SK-N-SH (cell line): ENCODE data around the gene CST6. TPM values are rescaled to one million over a fixed set of nuclear protein-coding genes. Genes with fewer than 3 reads are reported as not detected.

Experiments
- CTCF ChIA-PET: fragments of 300-600, 350-600 bp; formaldehyde crosslinking; extraction: SDS; loops from one replicate; lab custom pipeline; 2021; lab: Yijun Ruan, JAX
- POLR2A ChIA-PET: fragments of 350-600 bp; sonication (Branson Sonifier 250); formaldehyde crosslinking; extraction: SDS; loops from one replicate; lab custom pipeline; 2020; ENCODE audit warnings: antibody characterized with exemption, inconsistent platforms; lab: Yijun Ruan, JAX
- DNase-seq: peaks from one replicate; pipeline ENCODE4 v3.0.0; 2012
- H2AFZ ChIP-seq: fragments of 200-600 bp; sonication (generic); 2 replicates; pipeline ENCODE4 v1.8.1; 2016; ENCODE audit warnings: antibody characterized with exemption, mild to moderate bottlenecking, low read depth
- H3F3A ChIP-seq: fragments of 200-600 bp; sonication (generic); replicated peaks from 2 replicates; pipeline ENCODE3; 2016; ENCODE audit warnings: antibody characterized with exemption, mild to moderate bottlenecking; ENCODE audit not compliant: insufficient read depth
- H3K27ac ChIP-seq, 2 experiments: fragments of 200-500 bp in 1 of 2; fragments of 200-600 bp in 1 of 2; sonication (Bioruptor generic) in 1 of 2; sonication (generic), shearing (Covaris generic) in 1 of 2; 2 replicates each; pipeline versions ENCODE4 v1.5.1 to v1.6.1; 2014 to 2016; ENCODE audit warnings: low read depth in 2 of 2, inconsistent platforms in 1 of 2, low read length in 1 of 2, mild to moderate bottlenecking in 1 of 2, mixed read lengths in 1 of 2
- H3K27me3 ChIP-seq: fragments of 200-600 bp; sonication (generic), shearing (Covaris generic); 2 replicates; pipeline ENCODE4 v1.6.1; 2016; ENCODE audit warnings: mixed run types; ENCODE audit not compliant: insufficient read depth
- H3K36me3 ChIP-seq, 2 experiments: fragments of 200-500 bp in 1 of 2; fragments of 200-600 bp in 1 of 2; sonication (Bioruptor generic) in 1 of 2; sonication (generic) in 1 of 2; replicated peaks in 1 of 2; 2 replicates each; pipeline versions ENCODE3 to v1.5.1; 2014 to 2016; ENCODE audit warnings: low read length in 1 of 2, mild to moderate bottlenecking in 1 of 2; ENCODE audit not compliant: insufficient read depth in 2 of 2, control insufficient read depth in 1 of 2
- H3K4me1 ChIP-seq, 2 experiments: fragments of 200-500 bp in 1 of 2; fragments of 200-600 bp in 1 of 2; sonication (Bioruptor generic) in 1 of 2; sonication (generic), shearing (Covaris generic) in 1 of 2; 2 replicates each; pipeline versions ENCODE4 v1.5.1 to v1.6.1; 2014 to 2016; ENCODE audit warnings: low read depth in 1 of 2, low read length in 1 of 2, mixed run types in 1 of 2; ENCODE audit not compliant: insufficient read depth in 2 of 2, control insufficient read depth in 1 of 2
- H3K4me2 ChIP-seq: fragments of 200-600 bp; sonication (generic), shearing (Covaris generic); 2 replicates; pipeline ENCODE4 v1.6.1; 2017; ENCODE audit warnings: mixed run types
- H3K4me3 ChIP-seq, 2 experiments: fragments of 200-500 bp in 1 of 2; fragments of 200-600 bp in 1 of 2; sonication (Bioruptor generic) in 1 of 2; sonication (generic), shearing (Covaris generic) in 1 of 2; 2 replicates each; pipeline versions ENCODE4 v1.5.1 to v1.8.1; 2014 to 2016; ENCODE audit warnings: low read depth in 2 of 2, inconsistent platforms in 1 of 2, low read length in 1 of 2, mild to moderate bottlenecking in 1 of 2, mixed read lengths in 1 of 2, moderate library complexity in 1 of 2
- H3K79me2 ChIP-seq: fragments of 200-600 bp; sonication (generic); 2 replicates; pipeline ENCODE4 v1.8.1; 2017; ENCODE audit warnings: mild to moderate bottlenecking; ENCODE audit not compliant: insufficient read depth
- H3K9ac ChIP-seq: fragments of 200-600 bp; sonication (generic); 2 replicates; pipeline ENCODE4 v1.6.1; 2017; ENCODE audit warnings: mixed run types
- H3K9me2 ChIP-seq: fragments of 200-600 bp; sonication (generic); 2 replicates; pipeline ENCODE4 v1.6.1; 2017; ENCODE audit warnings: mixed run types
- H3K9me3 ChIP-seq: fragments of 200-600 bp; sonication (generic); 2 replicates; pipeline ENCODE4 v1.6.1; 2017; ENCODE audit warnings: mixed run types, mild to moderate bottlenecking, moderate library complexity
- H4K20me1 ChIP-seq: fragments of 200-600 bp; sonication (generic); 2 replicates; pipeline ENCODE4 v1.6.1; 2017; ENCODE audit warnings: mild to moderate bottlenecking, mixed run types; ENCODE audit not compliant: insufficient read depth
- ELF1 ChIP-seq: IDR thresholded peaks from 2 replicates; pipeline ENCODE4 v1.4.0; 2012
- EZH2phosphoT487 ChIP-seq: fragments of 200-600 bp; sonication (generic); IDR thresholded peaks from 2 replicates; pipeline ENCODE4 v1.6.1; 2017; ENCODE audit warnings: low read depth, mixed run types, mild to moderate bottlenecking, antibody characterized with exemption, moderate library complexity, borderline replicate concordance
- FOXJ3 ChIP-seq: sonication (generic); formaldehyde crosslinking; IDR thresholded peaks from 2 replicates; pipeline ENCODE4 v1.5.1; 2020; ENCODE audit warnings: mild to moderate bottlenecking, missing genetic modification reagents
- FOXM1 ChIP-seq: IDR thresholded peaks from 2 replicates; pipeline ENCODE4 v1.4.0; 2012; ENCODE audit warnings: low read depth, mild to moderate bottlenecking
- GATA2 ChIP-seq: sonication (generic); formaldehyde crosslinking; IDR thresholded peaks from 2 replicates; pipeline ENCODE4 v1.5.0; 2020; ENCODE audit warnings: mild to moderate bottlenecking, missing genetic modification reagents
- MEF2A ChIP-seq: IDR thresholded peaks from 2 replicates; pipeline ENCODE4 v1.4.0; 2012; ENCODE audit warnings: low read depth, borderline replicate concordance
- MXI1 ChIP-seq: IDR thresholded peaks from 2 replicates; pipeline ENCODE4 v1.6.1; 2012; ENCODE audit warnings: mild to moderate bottlenecking, low read depth, low read length, improper control_type of control experiment
- NFIC ChIP-seq: IDR thresholded peaks from 2 replicates; pipeline ENCODE4 v1.4.0; 2012; ENCODE audit warnings: borderline replicate concordance
- NRF1 ChIP-seq: IDR thresholded peaks from 2 replicates; pipeline ENCODE4 v1.6.1; 2012; ENCODE audit warnings: low read depth, mild to moderate bottlenecking, low read length
- POLR2AphosphoS5 ChIP-seq: IDR thresholded peaks from 2 replicates; pipeline ENCODE4 v1.6.1; 2012; ENCODE audit warnings: low read depth, low read length
- RXRA ChIP-seq: IDR thresholded peaks from 2 replicates; pipeline ENCODE4 v1.4.0; 2012; ENCODE audit warnings: low read depth, mild to moderate bottlenecking, borderline replicate concordance
- SIN3A ChIP-seq: IDR thresholded peaks from 2 replicates; pipeline ENCODE4 v1.6.1; 2012; ENCODE audit warnings: low read depth, mild to moderate bottlenecking, low read length, moderate library complexity, borderline replicate concordance
- YY1 ChIP-seq: IDR thresholded peaks from 2 replicates; pipeline ENCODE4 v1.4.0; 2012; ENCODE audit warnings: low read depth, mild to moderate bottlenecking
- WGBS: methylation state at CpG from one replicate; pipeline ENCODE4 v1.1.6; 2017; ENCODE audit warnings: low lambda C conversion rate; 5-methylcytosine and 5-hydroxymethylcytosine counted together
- polyA plus RNA-seq, 3 experiments: library from polyadenylated mRNA; depleted of rRNA; stranded (reverse); fragments of >200 nt; gene quantifications; 2 replicates each; pipeline ENCODE4 v1.2.3, GENCODE V29; 2012
- TF ChIP-seq, protein P1 (sequence below): IDR thresholded peaks from 2 replicates; pipeline ENCODE4 v1.4.0; 2012; ENCODE audit warnings: low read depth, borderline replicate concordance
- TF ChIP-seq, protein P2 (sequence below): fragments of 150-350 bp; IDR thresholded peaks from 2 replicates; pipeline ENCODE4 v1.6.1; 2017; ENCODE audit warnings: antibody characterized with exemption, low read length, low read depth, borderline replicate concordance
- TF ChIP-seq, protein P3 (sequence below): IDR thresholded peaks from 2 replicates; pipeline ENCODE4 v1.6.1; 2012; ENCODE audit warnings: mild to moderate bottlenecking, low read depth, low read length, moderate library complexity
- TF ChIP-seq, protein P4 (sequence below): IDR thresholded peaks from 2 replicates; pipeline ENCODE4 v1.4.0; 2012; ENCODE audit warnings: low read depth
- TF ChIP-seq, protein P5 (sequence below): fragments of 200-600 bp; sonication (generic); IDR thresholded peaks from 2 replicates; pipeline ENCODE4 v1.6.1; 2017; ENCODE audit warnings: antibody characterized with exemption, mild to moderate bottlenecking, moderate library complexity

The CST6 gene
- polyA plus RNA-seq, 1 of the 3 experiments (the other 2 are of a cell fraction) = 0.90 TPM

DNA sequence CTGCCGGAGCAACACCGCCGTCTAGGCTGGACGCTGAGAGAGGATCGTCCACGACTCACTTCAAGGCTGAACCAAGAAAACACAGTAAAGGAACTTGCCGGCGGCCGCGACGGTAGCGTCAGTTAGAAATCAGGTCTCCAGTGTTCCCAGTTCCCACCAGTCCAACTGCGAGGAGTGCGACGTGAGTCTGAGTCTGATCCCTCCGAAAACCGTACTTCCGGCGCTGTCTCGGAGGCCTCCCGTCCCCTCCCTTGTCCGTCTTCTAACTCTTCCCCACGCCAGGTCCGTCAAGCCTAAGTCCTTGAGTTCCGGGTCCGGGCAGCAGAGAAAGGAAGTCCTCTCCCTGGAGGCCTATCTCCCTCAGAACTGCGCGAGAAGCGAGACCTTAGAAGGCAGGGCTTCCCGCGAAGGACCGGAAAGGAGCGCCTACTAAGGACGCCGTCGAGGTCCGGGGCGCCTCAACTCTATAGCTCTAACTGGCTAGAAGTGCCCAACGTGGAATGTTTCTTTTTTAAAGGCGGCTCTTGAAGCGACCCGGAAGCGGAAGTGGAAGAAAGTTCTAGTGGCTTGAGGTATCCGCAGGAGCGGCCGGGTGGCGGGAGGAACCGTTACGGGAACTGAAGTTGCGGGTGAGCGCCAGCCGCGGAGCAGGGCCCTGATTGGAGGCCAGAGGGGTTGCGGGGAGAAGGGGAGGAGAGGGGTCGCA, 9.7 kb upstream of the CST6 start, which contains the start of the genes BANF1 and EIF1AD (continued):
- TF ChIP-seq, protein P1, sequence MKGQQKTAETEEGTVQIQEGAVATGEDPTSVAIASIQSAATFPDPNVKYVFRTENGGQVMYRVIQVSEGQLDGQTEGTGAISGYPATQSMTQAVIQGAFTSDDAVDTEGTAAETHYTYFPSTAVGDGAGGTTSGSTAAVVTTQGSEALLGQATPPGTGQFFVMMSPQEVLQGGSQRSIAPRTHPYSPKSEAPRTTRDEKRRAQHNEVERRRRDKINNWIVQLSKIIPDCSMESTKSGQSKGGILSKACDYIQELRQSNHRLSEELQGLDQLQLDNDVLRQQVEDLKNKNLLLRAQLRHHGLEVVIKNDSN = peak; percentile 63
- TF ChIP-seq RXRA (0 out of 2 replicates have a peak, but pooled peaks have one; percentile 14), FOXJ3 (CRISPR knock-in tag) (no peak), MEF2A (peak; percentile 10; the same call in 1 of the 2 replicates), MXI1 (peak; percentile 65), SIN3A (peak; percentile 88), POLR2AphosphoS5 (peak; percentile 74), EZH2phosphoT487 (no peak), GATA2 (CRISPR knock-in tag) (no peak)
- TF ChIP-seq, protein P2, sequence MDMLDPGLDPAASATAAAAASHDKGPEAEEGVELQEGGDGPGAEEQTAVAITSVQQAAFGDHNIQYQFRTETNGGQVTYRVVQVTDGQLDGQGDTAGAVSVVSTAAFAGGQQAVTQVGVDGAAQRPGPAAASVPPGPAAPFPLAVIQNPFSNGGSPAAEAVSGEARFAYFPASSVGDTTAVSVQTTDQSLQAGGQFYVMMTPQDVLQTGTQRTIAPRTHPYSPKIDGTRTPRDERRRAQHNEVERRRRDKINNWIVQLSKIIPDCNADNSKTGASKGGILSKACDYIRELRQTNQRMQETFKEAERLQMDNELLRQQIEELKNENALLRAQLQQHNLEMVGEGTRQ = no peak
- TF ChIP-seq, all 33 proteins: peak for 19

DNA sequence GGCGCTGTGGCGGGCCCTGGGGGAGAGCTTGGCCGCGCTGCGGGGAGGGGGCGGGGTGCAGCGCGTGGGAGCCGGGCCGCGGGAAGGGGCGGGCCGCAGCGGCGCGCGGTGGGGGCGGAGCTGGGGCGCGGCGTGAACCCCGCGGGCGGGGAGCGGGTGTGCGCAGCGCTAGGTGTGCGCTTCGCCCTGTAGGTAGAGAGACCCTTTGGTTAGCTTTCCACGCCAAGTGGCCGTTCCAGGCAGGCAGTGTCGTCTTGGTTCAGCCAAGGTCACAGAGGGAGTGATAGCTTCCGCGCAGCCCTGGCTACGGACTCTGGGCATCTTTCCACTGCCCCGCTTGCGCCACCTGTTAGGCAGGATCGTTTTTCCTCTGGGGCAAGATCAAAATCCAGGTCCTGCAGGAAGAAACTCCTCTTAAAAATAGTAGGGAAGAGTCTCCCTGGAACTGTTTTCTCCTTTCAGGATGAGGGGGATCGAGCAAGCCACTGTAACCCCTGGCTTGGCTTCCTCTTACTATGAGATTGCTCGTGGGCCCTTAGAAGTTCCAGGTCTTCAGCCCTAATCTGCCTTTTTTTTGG, 9.1 kb upstream of the CST6 start:
- ChIA-PET CTCF (interaction anchor here (0.8 to 1.9 kb wide), 10 partner anchors 10 to 299 kb away, joined by 3 to 14 read pairs (median 4); no protein-coding TSS in a partner anchor), POLR2A (interaction anchor here (0.5 to 2.0 kb wide), 6 partner anchors 36 to 143 kb away, joined by 5 to 11 read pairs (median 6); partner anchors contain the start of genes FIBP, MUS81, SART1 and SF3B2)
- no peaks in the 10 kb centered on the region for H3K9me2 ChIP-seq
- H3K4me2 ChIP-seq = peak overlapping the region; percentile 96
- H3K9ac ChIP-seq = peak overlapping the region; percentile 95
- H3F3A ChIP-seq = peaks cover 39% of the 10 kb centered on the region
- H3K4me3 ChIP-seq = peak overlapping the region; percentile 95 to 99
- peaks cover 4% of the 10 kb centered on the region; the same call in 1 of the 2 replicates for H4K20me1 ChIP-seq
- no peak for DNase-seq
- H3K79me2 ChIP-seq = peaks cover 66% of the 10 kb centered on the region
- peak overlapping the region; percentile 98 for H3K27ac ChIP-seq
- TF ChIP-seq FOXJ3 (CRISPR knock-in tag) (no peak), RXRA (no peak), FOXM1 (no peak), NFIC (no peak), ELF1 (no peak), NRF1 (peak; percentile 18; the same call in 1 of the 2 replicates), YY1 (no peak), MXI1 (peak; percentile 33)
- TF ChIP-seq, protein P3, sequence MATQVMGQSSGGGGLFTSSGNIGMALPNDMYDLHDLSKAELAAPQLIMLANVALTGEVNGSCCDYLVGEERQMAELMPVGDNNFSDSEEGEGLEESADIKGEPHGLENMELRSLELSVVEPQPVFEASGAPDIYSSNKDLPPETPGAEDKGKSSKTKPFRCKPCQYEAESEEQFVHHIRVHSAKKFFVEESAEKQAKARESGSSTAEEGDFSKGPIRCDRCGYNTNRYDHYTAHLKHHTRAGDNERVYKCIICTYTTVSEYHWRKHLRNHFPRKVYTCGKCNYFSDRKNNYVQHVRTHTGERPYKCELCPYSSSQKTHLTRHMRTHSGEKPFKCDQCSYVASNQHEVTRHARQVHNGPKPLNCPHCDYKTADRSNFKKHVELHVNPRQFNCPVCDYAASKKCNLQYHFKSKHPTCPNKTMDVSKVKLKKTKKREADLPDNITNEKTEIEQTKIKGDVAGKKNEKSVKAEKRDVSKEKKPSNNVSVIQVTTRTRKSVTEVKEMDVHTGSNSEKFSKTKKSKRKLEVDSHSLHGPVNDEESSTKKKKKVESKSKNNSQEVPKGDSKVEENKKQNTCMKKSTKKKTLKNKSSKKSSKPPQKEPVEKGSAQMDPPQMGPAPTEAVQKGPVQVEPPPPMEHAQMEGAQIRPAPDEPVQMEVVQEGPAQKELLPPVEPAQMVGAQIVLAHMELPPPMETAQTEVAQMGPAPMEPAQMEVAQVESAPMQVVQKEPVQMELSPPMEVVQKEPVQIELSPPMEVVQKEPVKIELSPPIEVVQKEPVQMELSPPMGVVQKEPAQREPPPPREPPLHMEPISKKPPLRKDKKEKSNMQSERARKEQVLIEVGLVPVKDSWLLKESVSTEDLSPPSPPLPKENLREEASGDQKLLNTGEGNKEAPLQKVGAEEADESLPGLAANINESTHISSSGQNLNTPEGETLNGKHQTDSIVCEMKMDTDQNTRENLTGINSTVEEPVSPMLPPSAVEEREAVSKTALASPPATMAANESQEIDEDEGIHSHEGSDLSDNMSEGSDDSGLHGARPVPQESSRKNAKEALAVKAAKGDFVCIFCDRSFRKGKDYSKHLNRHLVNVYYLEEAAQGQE = no peak
- TF ChIP-seq, protein P4, sequence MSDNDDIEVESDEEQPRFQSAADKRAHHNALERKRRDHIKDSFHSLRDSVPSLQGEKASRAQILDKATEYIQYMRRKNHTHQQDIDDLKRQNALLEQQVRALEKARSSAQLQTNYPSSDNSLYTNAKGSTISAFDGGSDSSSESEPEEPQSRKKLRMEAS = 0 out of 2 replicates have a peak, but pooled peaks have one; percentile 7
- TF ChIP-seq, protein P5, sequence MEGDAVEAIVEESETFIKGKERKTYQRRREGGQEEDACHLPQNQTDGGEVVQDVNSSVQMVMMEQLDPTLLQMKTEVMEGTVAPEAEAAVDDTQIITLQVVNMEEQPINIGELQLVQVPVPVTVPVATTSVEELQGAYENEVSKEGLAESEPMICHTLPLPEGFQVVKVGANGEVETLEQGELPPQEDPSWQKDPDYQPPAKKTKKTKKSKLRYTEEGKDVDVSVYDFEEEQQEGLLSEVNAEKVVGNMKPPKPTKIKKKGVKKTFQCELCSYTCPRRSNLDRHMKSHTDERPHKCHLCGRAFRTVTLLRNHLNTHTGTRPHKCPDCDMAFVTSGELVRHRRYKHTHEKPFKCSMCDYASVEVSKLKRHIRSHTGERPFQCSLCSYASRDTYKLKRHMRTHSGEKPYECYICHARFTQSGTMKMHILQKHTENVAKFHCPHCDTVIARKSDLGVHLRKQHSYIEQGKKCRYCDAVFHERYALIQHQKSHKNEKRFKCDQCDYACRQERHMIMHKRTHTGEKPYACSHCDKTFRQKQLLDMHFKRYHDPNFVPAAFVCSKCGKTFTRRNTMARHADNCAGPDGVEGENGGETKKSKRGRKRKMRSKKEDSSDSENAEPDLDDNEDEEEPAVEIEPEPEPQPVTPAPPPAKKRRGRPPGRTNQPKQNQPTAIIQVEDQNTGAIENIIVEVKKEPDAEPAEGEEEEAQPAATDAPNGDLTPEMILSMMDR = peak; percentile 15; the same call in 1 of the 2 replicates
- TF ChIP-seq, protein P2 = no peak
- peaks cover 39 to 42% of the 10 kb centered on the region in 2 experiments for H3K36me3 ChIP-seq
- H3K27me3 ChIP-seq = no peaks in the 10 kb centered on the region
- peak overlapping the region; percentile 84 for H2AFZ ChIP-seq
- peaks cover 6 to 11% of the 10 kb centered on the region in 2 experiments; a peak in 3 of 4 replicates for H3K4me1 ChIP-seq
- no peaks in the 10 kb centered on the region for H3K9me3 ChIP-seq
- 3% methylated on average over 19 of the region's 40 CpGs for WGBS
